Left renal cortex interstitium (tissue), 4 donors: ENCODE measurements around the gene PNPLA1. TPM values are rescaled to one million over a fixed set of nuclear protein-coding genes. Genes with fewer than 3 reads are reported as not detected.

Experiments used
- DNase-seq, 4 donors: peaks; one replicate each; pipeline ENCODE4 v3.0.0-alpha.2; 2013; ENCODE audit warnings: low read depth in 4 of 4, low spot score in 2 of 4, missing footprints in 1 of 4
- polyA plus RNA-seq, 4 donors: library from polyadenylated mRNA; unstranded; fragments of 120-200 nt; gene quantifications; one replicate each; pipeline ENCODE4 v1.2.1, GENCODE V29; 2013; ENCODE audit not compliant: insufficient read length in 4 of 4

PNPLA1 gene, protein sequence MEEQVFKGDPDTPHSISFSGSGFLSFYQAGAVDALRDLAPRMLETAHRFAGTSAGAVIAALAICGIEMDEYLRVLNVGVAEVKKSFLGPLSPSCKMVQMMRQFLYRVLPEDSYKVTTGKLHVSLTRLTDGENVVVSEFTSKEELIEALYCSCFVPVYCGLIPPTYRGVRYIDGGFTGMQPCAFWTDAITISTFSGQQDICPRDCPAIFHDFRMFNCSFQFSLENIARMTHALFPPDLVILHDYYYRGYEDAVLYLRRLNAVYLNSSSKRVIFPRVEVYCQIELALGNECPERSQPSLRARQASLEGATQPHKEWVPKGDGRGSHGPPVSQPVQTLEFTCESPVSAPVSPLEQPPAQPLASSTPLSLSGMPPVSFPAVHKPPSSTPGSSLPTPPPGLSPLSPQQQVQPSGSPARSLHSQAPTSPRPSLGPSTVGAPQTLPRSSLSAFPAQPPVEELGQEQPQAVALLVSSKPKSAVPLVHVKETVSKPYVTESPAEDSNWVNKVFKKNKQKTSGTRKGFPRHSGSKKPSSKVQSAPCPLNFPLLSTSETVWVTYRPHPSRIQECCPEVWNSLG
- polyA plus RNA-seq: 1 to 10 TPM; 1.7 to 3.0 (median 2.8) TPM

- DNase-seq: no peak
Observed at GRCh38 chr6:36269834-36270705, at the start of gene PNPLA1. TSS of gene PNPLA1 (plus strand) at chr6:36270060. CDS start at chr6:36270460, 400 bp downstream.

- DNase-seq: no peak
Observed at GRCh38 chr6:36220226-36220625, 49.6 kb upstream of the PNPLA1 start.

DNA sequence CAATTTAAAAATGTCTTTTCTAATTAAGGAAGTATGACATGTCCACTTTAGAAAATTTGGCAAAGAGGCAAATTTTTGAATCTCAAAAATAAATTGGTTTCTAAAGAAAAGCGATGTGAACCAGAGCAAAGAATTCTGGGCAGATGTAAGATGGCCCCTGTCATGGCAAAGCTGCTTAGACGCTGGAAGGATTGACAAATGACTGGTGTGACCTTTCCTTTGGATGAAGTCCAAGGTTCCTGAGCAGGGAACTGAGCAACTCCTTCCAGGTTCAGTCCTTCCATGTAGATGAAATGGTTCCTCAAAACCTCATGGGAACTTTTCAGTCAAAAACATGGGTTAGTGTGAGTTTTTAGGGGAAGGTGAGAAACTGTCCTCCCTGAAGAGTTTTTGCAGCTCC lies 48.2 kb upstream of the PNPLA1 start:
- no peak for DNase-seq

DNA sequence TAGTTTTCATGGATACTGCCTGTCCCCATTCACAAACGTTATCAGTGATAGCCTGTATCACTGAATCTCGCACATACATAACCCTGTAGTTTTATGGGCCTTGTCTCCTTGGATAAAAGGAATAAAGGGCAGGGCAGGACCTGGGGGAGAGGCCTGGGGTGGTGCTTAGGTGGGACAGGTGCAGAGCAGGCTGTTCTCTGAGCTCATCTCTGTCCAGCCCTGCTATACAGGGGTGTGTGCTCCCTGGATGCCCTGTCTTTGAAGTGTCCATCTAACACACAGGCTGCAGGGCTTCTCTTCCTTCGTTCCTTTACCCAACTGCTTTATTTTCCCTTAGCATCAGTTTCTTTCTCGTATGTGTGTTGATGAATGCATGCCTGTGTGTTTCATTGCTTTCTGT lies 46.9 kb upstream of the PNPLA1 start:
- DNase-seq: no peak

- DNase-seq: no peak
Observed at GRCh38 chr6:36223706-36224105, 46.2 kb upstream of the PNPLA1 start.

DNA sequence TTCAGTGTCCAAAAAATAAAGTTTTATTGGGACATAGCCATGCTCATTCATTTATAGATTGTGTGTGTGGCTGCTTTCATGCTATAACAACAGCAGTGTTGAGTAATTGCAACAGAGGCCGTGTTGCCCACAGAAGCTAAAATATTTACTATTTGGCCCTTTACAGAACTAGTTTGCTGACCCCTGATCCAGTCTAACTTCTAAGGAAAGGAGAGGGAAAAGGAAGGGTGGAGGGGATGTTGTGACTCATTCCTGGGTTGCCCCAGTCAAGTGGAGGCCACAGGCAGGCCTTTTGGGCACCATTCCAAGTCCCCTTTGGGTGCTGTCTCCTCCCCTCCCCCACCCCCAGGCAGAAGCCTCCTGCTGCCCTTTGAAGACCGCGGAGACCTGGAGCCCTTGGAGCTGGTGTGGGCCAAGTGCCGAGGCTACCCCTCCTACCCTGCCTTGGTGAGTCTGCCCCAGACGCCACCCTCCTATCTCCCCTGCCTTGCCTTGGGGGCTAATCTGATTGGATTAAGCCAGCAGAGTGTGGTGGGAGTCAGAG lies 44.9 kb upstream of the PNPLA1 start:
- DNase-seq: no peak

- DNase-seq: no peak
Observed at GRCh38 chr6:36226438-36227047, 43.3 kb upstream of the PNPLA1 start.

DNA sequence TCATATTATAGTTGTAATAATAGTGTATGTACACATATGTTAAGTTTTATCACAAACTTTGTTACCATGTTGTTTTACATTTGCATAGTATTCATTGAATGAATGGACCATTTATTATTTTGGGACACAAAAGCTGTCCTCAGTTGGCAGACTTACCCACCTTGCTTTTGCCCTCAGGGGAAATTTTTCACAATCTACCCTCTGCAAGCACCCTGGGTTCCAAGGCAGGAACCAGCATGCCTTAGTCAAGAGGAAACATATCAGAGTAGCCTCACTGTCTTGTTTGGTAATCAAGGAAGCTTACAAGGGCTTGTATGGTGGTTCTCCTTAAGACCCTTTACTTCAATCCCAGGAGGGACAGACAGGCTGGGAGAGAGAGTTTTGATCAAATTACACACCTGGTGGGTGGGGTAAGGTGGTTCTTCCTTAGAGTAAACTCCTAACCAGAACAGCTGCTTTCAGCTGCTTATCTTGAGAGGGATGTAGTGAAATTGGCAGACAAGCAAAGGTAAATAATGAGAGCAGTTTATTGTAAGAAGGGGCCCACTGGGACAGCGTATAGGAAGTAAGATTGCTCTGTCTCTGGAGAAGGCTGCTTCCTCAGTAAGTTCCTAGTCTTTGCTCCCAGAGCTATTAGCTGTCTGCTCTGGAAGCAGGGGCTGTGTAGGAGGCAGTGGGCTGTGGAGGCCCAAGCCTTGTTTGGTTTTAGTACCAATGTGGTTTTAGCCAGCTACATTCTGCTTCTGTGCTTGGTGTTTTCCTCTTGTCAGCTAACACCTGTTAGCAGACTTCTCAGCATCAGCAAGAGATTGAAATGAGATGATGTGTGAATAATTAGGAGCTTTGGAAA lies 42.3 kb upstream of the PNPLA1 start:
- no peak for DNase-seq

- DNase-seq: no peak
Observed at GRCh38 chr6:36229223-36229622, 40.6 kb upstream of the PNPLA1 start.

DNA sequence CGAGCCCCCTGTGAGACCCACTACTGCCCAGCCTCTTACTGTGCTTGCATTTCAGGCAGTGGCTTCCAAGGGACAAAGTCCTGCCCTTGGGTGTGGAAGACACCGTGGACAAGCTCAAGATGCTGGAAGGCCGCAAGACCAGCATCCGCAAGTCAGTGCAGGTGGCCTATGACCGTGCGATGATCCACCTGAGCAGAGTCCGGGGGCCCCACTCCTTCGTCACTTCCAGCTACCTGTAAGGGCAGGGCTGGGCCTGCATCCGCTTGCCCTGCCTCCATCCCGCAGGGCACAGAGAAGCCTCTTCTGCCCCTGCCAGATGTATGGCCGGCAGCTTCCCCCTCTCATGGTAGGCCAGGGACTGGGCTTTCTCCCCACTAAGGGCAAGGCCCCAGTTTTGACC lies 39.5 kb upstream of the PNPLA1 start:
- no peak for DNase-seq

DNA sequence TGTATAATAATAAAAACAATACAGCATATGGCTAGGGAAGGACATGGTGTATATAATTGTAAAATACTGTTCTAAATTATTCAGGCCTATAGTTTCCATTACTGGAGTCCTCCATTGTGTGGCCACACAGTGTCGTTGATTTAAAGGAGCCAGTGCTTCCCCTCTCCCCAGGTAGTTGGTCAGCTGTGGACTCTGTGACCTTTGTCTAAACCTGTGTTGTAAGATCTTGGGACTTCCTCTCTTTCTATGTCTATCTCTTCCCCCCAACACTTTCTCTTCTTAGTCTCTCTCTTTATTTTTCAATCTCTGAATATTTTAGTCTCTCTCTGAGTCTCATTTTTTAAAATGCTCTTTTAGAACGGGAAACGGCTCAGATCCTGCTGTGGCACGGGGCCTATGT lies 37.7 kb upstream of the PNPLA1 start:
- no peak for DNase-seq

GRCh38 chr6:36235309-36235708 lies 34.6 kb upstream of the PNPLA1 start:
- no peak for DNase-seq

GRCh38 chr6:36235862-36236261 lies 34.0 kb upstream of the PNPLA1 start:
- DNase-seq: no peak

DNA sequence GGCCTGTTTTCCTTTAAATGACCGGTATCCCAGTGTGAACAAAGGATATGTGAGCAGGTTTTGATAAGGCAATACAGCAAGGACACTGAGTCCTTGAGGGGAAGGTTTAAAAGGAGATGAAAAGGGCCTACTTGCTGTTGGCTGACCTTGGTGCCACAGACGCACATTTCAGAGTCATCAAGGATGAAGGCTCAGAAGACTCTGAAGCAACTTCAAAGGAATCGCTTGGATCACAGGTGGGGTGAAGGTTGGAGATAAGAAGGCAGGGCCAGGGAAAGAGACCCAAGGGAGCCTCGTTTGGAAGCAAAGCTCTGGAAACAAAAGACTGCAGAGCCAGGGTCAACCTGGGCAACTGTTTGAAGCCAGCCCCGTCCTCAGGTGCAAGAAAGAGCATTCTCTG lies 30.1 kb upstream of the PNPLA1 start:
- no peak for DNase-seq

- no peak for DNase-seq
Observed at GRCh38 chr6:36241728-36242127, 28.1 kb upstream of the PNPLA1 start.

DNA sequence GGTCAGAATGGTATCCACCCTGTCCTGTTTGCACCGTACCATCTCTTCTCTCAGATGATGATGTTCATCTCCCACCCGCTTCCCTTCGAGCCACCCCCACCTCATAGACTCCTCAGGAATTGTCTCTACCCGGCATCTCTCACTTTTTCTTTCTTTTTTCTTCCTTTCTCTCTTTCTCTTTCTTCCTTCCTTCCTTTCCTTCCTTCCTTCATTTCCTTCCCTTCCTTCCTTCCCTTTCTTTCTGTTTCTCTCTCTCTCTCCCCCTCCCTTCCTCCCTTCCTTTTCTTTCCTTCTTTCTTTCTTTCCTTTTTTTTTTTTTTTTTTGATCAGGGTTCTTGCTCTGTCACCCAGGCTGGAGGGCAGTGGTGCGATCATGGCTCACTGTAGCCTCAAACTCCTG lies 27.7 kb upstream of the PNPLA1 start:
- no peak for DNase-seq

- DNase-seq: no peak
Observed at GRCh38 chr6:36242626-36243025, 27.2 kb upstream of the PNPLA1 start.

DNA sequence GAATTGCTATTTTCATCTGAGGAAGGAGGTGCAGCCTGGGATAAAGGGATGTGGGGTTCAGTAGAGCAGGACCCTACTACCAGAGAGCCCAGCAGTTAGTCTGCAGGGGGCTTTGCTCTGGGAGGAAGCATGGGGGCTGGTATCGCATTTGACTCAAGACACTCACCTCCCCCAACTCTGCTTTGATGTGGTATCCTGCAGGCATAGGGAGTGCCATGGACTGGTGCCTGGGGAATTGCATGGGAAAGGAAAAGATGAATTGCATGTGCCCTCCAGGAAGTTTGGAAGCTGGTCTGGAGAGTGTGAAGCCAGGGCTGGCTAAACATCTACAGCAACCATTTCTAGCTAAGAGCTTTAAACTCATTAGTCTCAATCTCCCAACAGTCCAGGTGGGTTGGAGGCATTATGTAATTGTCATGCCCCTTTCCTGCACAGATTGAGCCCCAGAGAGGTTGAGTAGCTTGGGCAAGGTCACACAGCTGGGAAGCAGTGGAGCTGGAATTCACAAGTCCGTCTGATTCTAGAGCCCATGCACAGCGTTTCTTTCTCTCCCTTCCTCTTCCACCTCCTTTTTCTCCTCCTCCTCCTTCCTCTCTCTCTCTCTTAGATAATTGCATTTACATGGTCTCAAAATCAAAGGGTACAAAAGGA lies 26.2 kb upstream of the PNPLA1 start:
- DNase-seq: no peak

DNA sequence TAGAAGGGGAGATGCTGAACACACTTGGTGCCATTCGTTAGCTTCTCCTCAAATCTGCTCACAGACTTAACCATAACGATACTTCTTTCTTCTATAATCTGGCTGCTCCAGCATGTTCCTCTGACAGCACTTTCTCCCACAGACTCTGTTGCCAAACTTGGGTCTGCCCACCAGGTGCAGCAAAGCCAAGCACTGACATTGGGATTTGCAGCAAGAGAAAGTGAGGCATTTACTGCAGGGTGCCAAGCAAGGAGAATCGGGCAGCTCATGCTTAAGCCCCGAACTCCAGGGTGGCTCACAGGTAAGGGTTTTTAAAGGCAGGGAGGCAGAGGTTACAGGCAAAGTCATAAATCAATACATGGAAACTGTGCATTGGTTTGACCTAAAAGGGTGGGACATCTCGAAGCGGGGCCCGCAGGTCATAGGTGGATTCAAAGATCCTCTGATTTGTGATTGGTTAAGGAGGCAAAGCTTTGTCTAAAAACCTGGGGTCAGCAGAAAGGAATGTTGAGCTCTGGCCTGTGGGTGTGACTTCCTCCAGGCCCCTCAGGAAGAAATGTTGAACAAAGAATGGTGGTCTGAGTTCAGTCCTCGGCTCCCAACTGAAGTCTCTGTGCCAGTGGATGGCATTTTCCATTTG lies 25.1 kb upstream of the PNPLA1 start:
- peak in 1 of 4 donors; percentile 19 for DNase-seq
